ENCODE data around the gene SLC9A9.
"Not testable (repeated sequence)": the region's sequence is repeated elsewhere in the genome, so short reads cannot be mapped to it uniquely, and the experiment has no call there.

Gene SLC9A9

DNA sequence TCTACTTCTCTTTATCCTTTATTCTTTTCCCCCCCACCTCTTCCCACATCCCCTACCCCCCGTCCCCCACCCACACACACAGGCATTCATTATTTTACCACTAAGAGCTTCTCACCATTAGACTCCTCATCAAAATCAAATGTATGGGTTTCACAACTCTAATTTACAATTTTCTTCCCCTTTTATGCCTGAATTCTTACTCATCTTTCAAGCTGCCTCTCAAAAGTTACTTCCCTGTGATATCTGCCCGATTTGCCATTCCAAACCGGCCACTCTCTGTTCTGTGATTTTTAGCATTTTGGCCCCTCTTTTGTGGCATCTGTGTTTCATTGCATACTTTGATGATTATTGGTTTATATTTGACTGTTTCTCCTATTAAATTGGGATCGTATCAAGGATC, 42.2 kb downstream of the SLC9A9 start:
- DNase-seq (ENCODE audit: low read depth): no peak
- no peak overlapping the region for H3K4me3 ChIP-seq (ENCODE audit: low read depth, low read length)
- TF ChIP-seq, protein P1, sequence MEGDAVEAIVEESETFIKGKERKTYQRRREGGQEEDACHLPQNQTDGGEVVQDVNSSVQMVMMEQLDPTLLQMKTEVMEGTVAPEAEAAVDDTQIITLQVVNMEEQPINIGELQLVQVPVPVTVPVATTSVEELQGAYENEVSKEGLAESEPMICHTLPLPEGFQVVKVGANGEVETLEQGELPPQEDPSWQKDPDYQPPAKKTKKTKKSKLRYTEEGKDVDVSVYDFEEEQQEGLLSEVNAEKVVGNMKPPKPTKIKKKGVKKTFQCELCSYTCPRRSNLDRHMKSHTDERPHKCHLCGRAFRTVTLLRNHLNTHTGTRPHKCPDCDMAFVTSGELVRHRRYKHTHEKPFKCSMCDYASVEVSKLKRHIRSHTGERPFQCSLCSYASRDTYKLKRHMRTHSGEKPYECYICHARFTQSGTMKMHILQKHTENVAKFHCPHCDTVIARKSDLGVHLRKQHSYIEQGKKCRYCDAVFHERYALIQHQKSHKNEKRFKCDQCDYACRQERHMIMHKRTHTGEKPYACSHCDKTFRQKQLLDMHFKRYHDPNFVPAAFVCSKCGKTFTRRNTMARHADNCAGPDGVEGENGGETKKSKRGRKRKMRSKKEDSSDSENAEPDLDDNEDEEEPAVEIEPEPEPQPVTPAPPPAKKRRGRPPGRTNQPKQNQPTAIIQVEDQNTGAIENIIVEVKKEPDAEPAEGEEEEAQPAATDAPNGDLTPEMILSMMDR (IDR thresholded peaks at IDR 0.05; ENCODE audit: low read depth, low read length, missing control alignments): no peak

DNA sequence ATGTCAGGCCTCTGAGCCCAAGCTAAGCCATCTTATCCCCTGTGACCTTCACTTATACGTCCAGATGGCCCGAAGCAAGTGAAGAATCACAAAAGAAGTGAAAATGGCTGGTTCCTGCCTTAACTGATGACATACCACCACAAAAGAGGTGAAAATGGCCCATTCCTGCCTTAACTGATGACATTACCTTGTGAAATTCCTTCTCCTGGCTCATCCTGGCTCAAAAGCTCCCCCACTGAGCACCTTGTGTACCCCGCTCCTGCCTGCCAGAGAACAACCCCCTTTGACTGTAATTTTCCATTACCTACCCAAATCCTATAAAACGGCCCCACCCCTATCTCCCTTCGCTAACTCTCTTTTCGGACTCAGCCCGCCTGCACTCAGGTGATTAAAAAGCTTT, 42.8 kb downstream of the SLC9A9 start:
- not testable (repeated sequence) for H3K4me3 ChIP-seq (ENCODE audit: low read depth, low read length); DNase-seq (ENCODE audit: low read depth)

DNA sequence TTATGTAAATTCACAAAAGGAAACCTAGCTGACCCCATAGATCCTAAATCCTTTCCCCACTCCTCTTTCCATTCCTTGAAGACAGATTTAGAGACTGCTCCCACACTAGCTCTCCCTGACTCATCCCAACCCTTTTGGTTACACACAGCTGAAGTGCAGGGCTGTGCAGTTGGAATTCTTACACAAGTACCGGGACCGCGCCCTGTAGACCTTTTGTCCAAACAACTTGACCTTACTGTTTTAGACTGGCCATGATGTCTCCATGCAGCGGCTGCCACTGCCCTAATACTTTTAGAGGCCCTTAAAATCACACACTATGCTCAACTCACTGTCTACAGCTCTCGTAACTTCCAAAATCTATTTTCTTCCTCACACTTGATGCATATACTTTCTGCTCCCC, 47.2 kb downstream of the SLC9A9 start:
- not testable (repeated sequence) for DNase-seq (ENCODE audit: low read depth); H3K4me3 ChIP-seq (ENCODE audit: low read depth, low read length)

DNA sequence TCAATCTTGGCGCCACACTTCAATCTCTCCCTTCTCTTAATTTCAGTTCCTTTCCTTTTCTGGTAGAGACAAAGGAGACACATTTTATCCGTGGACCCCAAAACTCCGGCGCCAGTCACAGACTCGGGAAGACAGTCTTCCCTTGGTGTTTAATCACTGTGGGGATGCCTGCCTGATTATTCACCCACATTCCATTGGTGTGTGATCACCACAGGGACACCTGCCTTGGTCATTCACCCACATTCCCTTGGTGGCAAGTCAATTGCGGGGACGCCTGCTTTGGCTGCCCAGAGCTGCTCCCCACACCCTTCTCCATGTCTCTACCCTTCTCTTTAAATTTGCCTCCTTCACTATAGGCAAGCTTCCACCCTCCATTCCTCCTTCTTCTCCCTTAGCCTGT, 50.1 kb downstream of the SLC9A9 start:
- not testable (repeated sequence) for H3K4me3 ChIP-seq (ENCODE audit: low read depth, low read length); DNase-seq (ENCODE audit: low read depth)

DNA sequence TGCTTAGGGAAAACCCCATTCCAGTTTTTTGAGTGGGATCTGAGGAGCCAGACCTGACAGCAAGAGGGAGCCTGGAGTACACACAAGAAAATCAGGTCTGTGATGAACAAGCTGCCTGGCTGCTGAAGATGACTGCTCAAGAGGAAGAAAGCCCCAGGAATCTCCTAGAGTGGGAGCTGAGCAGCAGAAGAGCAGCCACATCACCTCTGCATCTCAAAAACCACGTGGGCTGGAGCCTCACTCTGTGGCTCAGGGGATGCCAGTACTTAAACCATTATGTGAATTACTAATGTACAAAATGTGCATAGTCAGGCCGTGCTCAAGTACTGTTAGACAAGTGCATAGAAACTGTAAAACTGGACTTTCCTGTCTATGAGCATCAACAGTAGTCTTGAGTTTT, 52.4 kb downstream of the SLC9A9 start:
- no peak for DNase-seq (ENCODE audit: low read depth)
- no peak overlapping the region for H3K4me3 ChIP-seq (ENCODE audit: low read depth, low read length)
- TF ChIP-seq, protein P1 (IDR thresholded peaks at IDR 0.05; ENCODE audit: low read depth, low read length, missing control alignments): no peak

DNA sequence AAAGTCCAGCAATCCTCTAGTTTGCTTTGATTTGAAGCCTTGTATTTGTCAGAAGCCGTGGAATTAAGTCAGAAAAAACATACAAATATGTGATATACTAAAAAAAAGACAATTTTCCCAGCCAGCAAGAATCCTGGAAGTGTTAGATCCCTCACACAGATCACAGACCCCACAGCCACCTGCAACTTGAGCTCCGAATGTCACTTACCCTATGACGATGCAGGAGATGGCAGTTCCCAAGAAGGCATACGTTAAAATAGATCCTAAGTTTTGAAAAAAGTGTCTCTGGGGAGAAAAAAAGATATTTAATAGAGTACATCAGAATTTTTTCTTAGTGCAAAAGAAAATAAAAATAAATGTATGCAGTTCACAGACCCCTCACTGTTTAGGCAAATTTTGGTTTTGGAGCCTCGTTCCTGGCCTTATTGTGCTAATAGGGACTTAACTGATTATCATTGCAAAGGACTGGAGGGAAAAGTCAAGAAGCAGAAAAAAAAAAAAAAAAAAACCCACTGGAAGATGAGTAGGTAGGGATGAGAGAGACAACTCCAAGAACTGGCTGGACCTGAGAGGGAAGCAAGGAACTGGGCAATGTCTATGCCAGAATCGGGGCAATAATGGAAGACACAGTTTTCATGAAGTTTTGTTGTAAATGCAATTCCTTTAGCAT, 53.3 kb downstream of the SLC9A9 start:
- DNase-seq (ENCODE audit: low read depth): no peak
- H3K4me3 ChIP-seq (ENCODE audit: low read depth, low read length): no peak overlapping the region
- TF ChIP-seq, protein P1 (IDR thresholded peaks at IDR 0.05; ENCODE audit: low read depth, low read length, missing control alignments): no peak

DNA sequence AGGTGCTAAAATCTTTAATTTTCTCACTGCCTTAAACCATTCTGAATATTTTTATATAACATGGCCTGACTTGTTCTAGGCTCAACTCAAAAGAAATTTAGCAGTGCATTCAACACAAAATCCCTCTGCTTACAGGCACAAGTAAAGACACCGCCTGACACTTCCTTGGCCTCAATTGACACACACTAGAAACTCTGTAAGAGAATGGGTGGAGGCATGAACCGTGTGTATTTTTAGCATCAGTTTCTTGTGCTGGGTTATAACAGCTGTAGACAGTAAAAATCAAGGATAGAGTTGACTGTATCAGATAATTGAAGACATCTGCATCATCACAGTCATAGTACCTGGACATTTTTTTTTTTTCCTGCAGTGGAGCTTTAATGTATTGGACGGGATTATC, 54.3 kb downstream of the SLC9A9 start:
- no peak for DNase-seq (ENCODE audit: low read depth)
- TF ChIP-seq, protein P1 (IDR thresholded peaks at IDR 0.05; ENCODE audit: low read depth, low read length, missing control alignments): no peak

DNA sequence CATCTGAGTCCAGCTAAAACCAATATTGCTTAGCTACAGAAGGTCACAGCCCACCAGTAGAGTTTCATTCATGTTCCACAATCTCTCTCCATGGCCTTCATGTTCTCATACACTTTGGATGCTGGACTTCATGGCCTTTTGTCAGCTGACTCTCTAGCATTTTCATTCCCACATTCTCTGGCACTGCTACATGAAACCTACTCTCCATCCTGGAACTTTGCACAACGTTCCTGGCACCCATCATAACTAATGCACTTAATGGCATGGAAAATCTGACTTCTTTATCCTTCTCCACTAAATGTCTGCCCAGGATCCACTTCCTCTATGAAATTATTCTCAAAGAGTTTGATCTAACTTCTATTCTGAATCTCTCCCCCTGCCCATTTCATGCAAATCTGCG, 56.9 kb downstream of the SLC9A9 start:
- no peak for DNase-seq (ENCODE audit: low read depth)
- TF ChIP-seq, protein P1 (IDR thresholded peaks at IDR 0.05; ENCODE audit: low read depth, low read length, missing control alignments): no peak
- H3K4me3 ChIP-seq (ENCODE audit: low read depth, low read length): no peak overlapping the region

More for the DNA sequence above, 54.3 kb downstream of the SLC9A9 start:
- no peak overlapping the region for H3K4me3 ChIP-seq (ENCODE audit: low read depth, low read length)
